SK-N-SH treated with all-trans-retinoic acid at 6 μM for 48 hours (cell line): ENCODE measurements around the gene AIM2.
"Not testable (repeated sequence)": the region's sequence is repeated elsewhere in the genome, so short reads cannot be mapped to it uniquely, and the experiment has no call there.

Experiments used
- ATAC-seq: fragments of 200-7000 bp; cut with Tn5 transposase; 3 replicates; pipeline ENCODE4 v1.9.1; 2020; ENCODE audit warnings: mild to moderate bottlenecking, moderate library complexity
- ARNTL ChIP-seq: fragments of 450-650 bp; formaldehyde crosslinking; IDR thresholded peaks from 2 replicates; pipeline ENCODE4 v1.5.0; 2020; ENCODE audit warnings: low read depth, mild to moderate bottlenecking, moderate library complexity, borderline replicate concordance
- GLIS3 ChIP-seq: fragments of 250-450 bp; sonication (Bioruptor Pico); IDR thresholded peaks from 2 replicates; pipeline ENCODE4 v1.5.0; 2020; ENCODE audit warnings: mild to moderate bottlenecking, moderate library complexity
- ISL1 ChIP-seq: fragments of 250-450 bp; sonication (Bioruptor Pico); IDR thresholded peaks from 2 replicates; pipeline ENCODE4 v2.1.2; 2022; ENCODE audit warnings: mild to moderate bottlenecking, moderate library complexity
- OSR1 ChIP-seq: fragments of 250-450 bp; sonication (Bioruptor Pico); IDR thresholded peaks from 2 replicates; pipeline ENCODE4 v1.8.0; 2022; ENCODE audit warnings: moderate library complexity, mild to moderate bottlenecking, inconsistent platforms
- PPARA ChIP-seq: fragments of 250-450 bp; sonication (Bioruptor Pico); IDR thresholded peaks from 2 replicates; pipeline ENCODE4 v1.5.0; 2020; ENCODE audit warnings: mild to moderate bottlenecking, borderline replicate concordance
- RARB ChIP-seq: fragments of 250-450 bp; sonication (Bioruptor Pico); IDR thresholded peaks from 2 replicates; pipeline ENCODE4 v1.8.0; 2021; ENCODE audit warnings: mild to moderate bottlenecking, moderate library complexity
- SNAI2 ChIP-seq: fragments of 250-450 bp; sonication (Bioruptor Pico); IDR thresholded peaks from 2 replicates; pipeline ENCODE4 v1.5.0; 2020; ENCODE audit warnings: mild to moderate bottlenecking, moderate library complexity
- TCF4 ChIP-seq: fragments of 250-450 bp; sonication (Bioruptor Pico); IDR thresholded peaks from 2 replicates; pipeline ENCODE4 v1.8.0; 2021; ENCODE audit warnings: mild to moderate bottlenecking, moderate library complexity, borderline replicate concordance
- TOX ChIP-seq: fragments of 250-450 bp; sonication (Bioruptor Pico); IDR thresholded peaks from 2 replicates; pipeline ENCODE4 v1.8.0; 2021; ENCODE audit warnings: mild to moderate bottlenecking, moderate library complexity, borderline replicate concordance
- ZC3H10 ChIP-seq: fragments of 250-450 bp; sonication (Bioruptor Pico); IDR thresholded peaks from 2 replicates; pipeline ENCODE4 v1.5.1; 2021; ENCODE audit warnings: mild to moderate bottlenecking, moderate library complexity
- ZFP3 ChIP-seq: fragments of 250-450 bp; sonication (Bioruptor Pico); IDR thresholded peaks from 2 replicates; pipeline ENCODE4 v1.5.0; 2020; ENCODE audit warnings: mild to moderate bottlenecking, moderate library complexity
- ZFP30 ChIP-seq: fragments of 450-650 bp; formaldehyde crosslinking; IDR thresholded peaks from 2 replicates; pipeline ENCODE4 v1.5.0; 2022; ENCODE audit warnings: mild to moderate bottlenecking, moderate library complexity
- ZNF565 ChIP-seq: fragments of 450-650 bp; formaldehyde crosslinking; conservative IDR thresholded peaks from 2 replicates; pipeline ENCODE4 v1.5.0; 2020; ENCODE audit warnings: low read depth, mild to moderate bottlenecking, moderate library complexity
- ZNF8 ChIP-seq: fragments of 450-650 bp; formaldehyde crosslinking; IDR thresholded peaks from 2 replicates; pipeline ENCODE4 v1.5.0; 2020; ENCODE audit warnings: mild to moderate bottlenecking, moderate library complexity
- TF ChIP-seq, protein P1 (sequence below): fragments of 250-450 bp; sonication (Bioruptor Pico); IDR thresholded peaks from 2 replicates; pipeline ENCODE4 v1.5.1; 2020; ENCODE audit warnings: low read depth, mild to moderate bottlenecking, moderate library complexity
- TF ChIP-seq, protein P2 (sequence below): fragments of 250-450 bp; sonication (Bioruptor Pico); IDR thresholded peaks from 2 replicates; pipeline ENCODE4 v1.8.0; 2021; ENCODE audit warnings: low read depth, mild to moderate bottlenecking, moderate library complexity, borderline replicate concordance
- TF ChIP-seq, protein P3 (sequence below): fragments of 250-450 bp; sonication (Bioruptor Pico); IDR thresholded peaks from 2 replicates; pipeline ENCODE4 v1.5.1; 2021; ENCODE audit warnings: mild to moderate bottlenecking, moderate library complexity
- TF ChIP-seq, protein P4 (sequence below): fragments of 250-450 bp; sonication (Bioruptor Pico); IDR thresholded peaks from 2 replicates; pipeline ENCODE4 v1.8.0; 2020; ENCODE audit warnings: mild to moderate bottlenecking, moderate library complexity, borderline replicate concordance

The AIM2 gene

GRCh38 chr1:159030877-159031447 is 45.6 kb downstream of the AIM2 start:
- no peak for ATAC-seq
- TF ChIP-seq, protein P1, sequence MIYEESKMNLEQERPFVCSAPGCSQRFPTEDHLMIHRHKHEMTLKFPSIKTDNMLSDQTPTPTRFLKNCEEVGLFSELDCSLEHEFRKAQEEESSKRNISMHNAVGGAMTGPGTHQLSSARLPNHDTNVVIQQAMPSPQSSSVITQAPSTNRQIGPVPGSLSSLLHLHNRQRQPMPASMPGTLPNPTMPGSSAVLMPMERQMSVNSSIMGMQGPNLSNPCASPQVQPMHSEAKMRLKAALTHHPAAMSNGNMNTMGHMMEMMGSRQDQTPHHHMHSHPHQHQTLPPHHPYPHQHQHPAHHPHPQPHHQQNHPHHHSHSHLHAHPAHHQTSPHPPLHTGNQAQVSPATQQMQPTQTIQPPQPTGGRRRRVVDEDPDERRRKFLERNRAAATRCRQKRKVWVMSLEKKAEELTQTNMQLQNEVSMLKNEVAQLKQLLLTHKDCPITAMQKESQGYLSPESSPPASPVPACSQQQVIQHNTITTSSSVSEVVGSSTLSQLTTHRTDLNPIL: no peak
- TF ChIP-seq TOX (CRISPR knock-in tag) (no peak), SNAI2 (no peak), RARB (CRISPR knock-in tag) (no peak), ZNF8 (CRISPR knock-in tag) (no peak)

GRCh38 chr1:159030311-159030710 is 46.3 kb downstream of the AIM2 start:
- ATAC-seq: no peak
- no peak for TF ChIP-seq PPARA (CRISPR knock-in tag)
- TF ChIP-seq, protein P2, sequence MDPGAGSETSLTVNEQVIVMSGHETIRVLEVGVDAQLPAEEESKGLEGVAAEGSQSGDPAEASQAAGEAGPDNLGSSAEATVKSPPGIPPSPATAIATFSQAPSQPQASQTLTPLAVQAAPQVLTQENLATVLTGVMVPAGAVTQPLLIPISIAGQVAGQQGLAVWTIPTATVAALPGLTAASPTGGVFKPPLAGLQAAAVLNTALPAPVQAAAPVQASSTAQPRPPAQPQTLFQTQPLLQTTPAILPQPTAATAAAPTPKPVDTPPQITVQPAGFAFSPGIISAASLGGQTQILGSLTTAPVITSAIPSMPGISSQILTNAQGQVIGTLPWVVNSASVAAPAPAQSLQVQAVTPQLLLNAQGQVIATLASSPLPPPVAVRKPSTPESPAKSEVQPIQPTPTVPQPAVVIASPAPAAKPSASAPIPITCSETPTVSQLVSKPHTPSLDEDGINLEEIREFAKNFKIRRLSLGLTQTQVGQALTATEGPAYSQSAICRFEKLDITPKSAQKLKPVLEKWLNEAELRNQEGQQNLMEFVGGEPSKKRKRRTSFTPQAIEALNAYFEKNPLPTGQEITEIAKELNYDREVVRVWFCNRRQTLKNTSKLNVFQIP (CRISPR knock-in tag): no peak
- no peak for TF ChIP-seq ZFP3 (CRISPR knock-in tag)
- TF ChIP-seq, protein P3, sequence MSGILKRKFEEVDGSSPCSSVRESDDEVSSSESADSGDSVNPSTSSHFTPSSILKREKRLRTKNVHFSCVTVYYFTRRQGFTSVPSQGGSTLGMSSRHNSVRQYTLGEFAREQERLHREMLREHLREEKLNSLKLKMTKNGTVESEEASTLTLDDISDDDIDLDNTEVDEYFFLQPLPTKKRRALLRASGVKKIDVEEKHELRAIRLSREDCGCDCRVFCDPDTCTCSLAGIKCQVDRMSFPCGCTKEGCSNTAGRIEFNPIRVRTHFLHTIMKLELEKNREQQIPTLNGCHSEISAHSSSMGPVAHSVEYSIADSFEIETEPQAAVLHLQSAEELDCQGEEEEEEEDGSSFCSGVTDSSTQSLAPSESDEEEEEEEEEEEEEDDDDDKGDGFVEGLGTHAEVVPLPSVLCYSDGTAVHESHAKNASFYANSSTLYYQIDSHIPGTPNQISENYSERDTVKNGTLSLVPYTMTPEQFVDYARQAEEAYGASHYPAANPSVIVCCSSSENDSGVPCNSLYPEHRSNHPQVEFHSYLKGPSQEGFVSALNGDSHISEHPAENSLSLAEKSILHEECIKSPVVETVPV (CRISPR knock-in tag): no peak
- no peak for TF ChIP-seq RARB (CRISPR knock-in tag)
- TF ChIP-seq, all 23 proteins: peak for 0

GRCh38 chr1:159026841-159027240 is 49.7 kb downstream of the AIM2 start:
- ATAC-seq: not testable (repeated sequence)

- TF ChIP-seq, protein P3 (CRISPR knock-in tag): no peak
- TF ChIP-seq TOX (CRISPR knock-in tag): no peak
- no peak for TF ChIP-seq OSR1 (CRISPR knock-in tag)
- TF ChIP-seq ISL1 (CRISPR knock-in tag): no peak
- no peak for TF ChIP-seq PPARA (CRISPR knock-in tag)
- no peak for TF ChIP-seq ZFP3 (CRISPR knock-in tag)
- no peak for TF ChIP-seq ZNF8 (CRISPR knock-in tag)
- no peak for TF ChIP-seq ARNTL
- TF ChIP-seq, protein P2 (CRISPR knock-in tag): no peak
- TF ChIP-seq, protein P1: no peak
- no peak for TF ChIP-seq ZFP30 (CRISPR knock-in tag)
- TF ChIP-seq SNAI2: no peak
- no peak for TF ChIP-seq GLIS3 (CRISPR knock-in tag)
- ATAC-seq: no peak
Observed at GRCh38 chr1:159025043-159025442, 51.5 kb downstream of the AIM2 start.

DNA sequence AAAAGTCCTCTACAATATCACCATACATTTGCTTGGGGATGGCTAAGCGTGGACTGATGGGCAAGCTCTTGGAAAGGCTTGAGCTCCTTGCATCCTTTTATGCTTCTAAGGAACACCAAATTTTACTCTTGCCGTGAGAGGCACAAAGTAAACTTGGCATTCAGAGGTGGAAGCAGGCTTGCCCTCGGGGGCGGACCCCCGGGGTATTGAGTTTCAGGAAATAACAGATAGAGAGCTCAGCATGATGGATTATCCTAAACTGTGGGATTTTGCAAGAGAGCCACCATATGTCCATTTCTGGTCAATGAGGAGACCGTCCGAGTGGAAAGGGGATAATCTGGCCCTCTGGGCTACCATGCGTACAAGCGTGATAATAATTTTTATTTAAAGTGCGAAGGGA is 52.8 kb downstream of the AIM2 start:
- ATAC-seq: no peak
- TF ChIP-seq GLIS3 (CRISPR knock-in tag): no peak
- TF ChIP-seq PPARA (CRISPR knock-in tag): no peak
- no peak for TF ChIP-seq TCF4
- TF ChIP-seq ZNF8 (CRISPR knock-in tag): no peak
- TF ChIP-seq, protein P4, sequence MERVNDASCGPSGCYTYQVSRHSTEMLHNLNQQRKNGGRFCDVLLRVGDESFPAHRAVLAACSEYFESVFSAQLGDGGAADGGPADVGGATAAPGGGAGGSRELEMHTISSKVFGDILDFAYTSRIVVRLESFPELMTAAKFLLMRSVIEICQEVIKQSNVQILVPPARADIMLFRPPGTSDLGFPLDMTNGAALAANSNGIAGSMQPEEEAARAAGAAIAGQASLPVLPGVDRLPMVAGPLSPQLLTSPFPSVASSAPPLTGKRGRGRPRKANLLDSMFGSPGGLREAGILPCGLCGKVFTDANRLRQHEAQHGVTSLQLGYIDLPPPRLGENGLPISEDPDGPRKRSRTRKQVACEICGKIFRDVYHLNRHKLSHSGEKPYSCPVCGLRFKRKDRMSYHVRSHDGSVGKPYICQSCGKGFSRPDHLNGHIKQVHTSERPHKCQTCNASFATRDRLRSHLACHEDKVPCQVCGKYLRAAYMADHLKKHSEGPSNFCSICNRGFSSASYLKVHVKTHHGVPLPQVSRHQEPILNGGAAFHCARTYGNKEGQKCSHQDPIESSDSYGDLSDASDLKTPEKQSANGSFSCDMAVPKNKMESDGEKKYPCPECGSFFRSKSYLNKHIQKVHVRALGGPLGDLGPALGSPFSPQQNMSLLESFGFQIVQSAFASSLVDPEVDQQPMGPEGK: no peak
- TF ChIP-seq RARB (CRISPR knock-in tag): no peak
- TF ChIP-seq TOX (CRISPR knock-in tag): no peak
- TF ChIP-seq ZFP30 (CRISPR knock-in tag): no peak
- TF ChIP-seq ARNTL: no peak
- TF ChIP-seq, protein P1: no peak
- no peak for TF ChIP-seq SNAI2
- TF ChIP-seq ZC3H10 (CRISPR knock-in tag): no peak
- no peak for TF ChIP-seq ZNF565
